ENCODE data around the gene SLC22A17. TPM values are rescaled to one million over a fixed set of nuclear protein-coding genes. Genes with fewer than 3 reads are reported as not detected.

SLC22A17 gene
- total and polyA plus RNA-seq, 2 of the 13 experiments (the other 11 are each of a cell fraction or from before 2014, with no cell fraction given): 0.95 to 1.1 TPM

DNA sequence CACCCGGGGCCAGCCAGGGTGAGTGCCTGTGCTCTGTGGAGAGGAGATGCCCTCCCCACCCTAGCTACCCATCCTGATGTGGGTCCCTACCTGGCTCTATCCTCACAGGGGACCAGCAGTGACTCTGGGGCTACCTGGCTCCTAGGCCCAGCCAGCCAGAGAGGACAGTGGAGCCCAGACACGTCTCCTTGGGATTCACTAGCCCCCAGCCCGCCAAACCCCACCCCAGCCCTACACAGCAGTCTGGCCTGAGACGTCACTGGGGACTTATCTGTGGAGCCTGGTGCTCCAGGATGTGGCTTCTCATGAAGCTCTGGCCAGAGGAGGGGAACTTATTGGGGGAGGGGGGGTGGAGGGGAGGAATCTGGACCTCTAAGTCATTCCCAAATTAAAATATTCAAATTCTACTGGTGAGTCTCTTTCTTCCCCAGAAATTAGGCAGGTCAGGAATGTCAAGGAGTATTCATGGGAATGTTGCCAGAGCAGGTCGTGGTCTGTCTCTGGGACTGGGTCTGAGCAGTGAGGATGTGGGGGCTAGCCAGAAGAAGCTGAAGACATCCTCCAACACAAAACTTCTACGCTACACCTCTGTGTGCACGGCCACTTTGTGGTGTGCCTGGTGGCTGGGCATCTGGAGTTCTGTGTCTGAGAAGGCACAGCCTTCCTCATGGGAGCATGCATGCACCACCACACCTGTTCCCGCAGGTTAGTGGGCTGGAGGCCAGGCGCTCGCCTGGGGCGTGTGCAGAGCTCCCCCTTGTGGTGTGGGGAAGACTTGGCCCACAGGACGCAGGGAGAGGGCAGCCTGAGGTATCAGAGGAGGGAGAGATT, 26.9 kb upstream of the SLC22A17 start (continued):
- TF ChIP-seq CEBPG (CRISPR knock-in tag; IDR thresholded peaks at IDR 0.05) (no peak), ZNF878 (CRISPR knock-in tag; IDR thresholded peaks at IDR 0.05) (no peak), POGZ (CRISPR knock-in tag; IDR thresholded peaks at IDR 0.05) (no peak), ZNF337 (CRISPR knock-in tag; IDR thresholded peaks at IDR 0.05; ENCODE audit: borderline replicate concordance, low read depth) (no peak), TEAD3 (CRISPR knock-in tag; optimal IDR thresholded peaks at IDR 0.05; ENCODE audit: borderline replicate concordance) (peak; percentile 73), ZNF550 (CRISPR knock-in tag; IDR thresholded peaks at IDR 0.05; ENCODE audit: borderline replicate concordance) (0 out of 2 replicates have a peak, but pooled peaks have one; percentile 43), SIN3A (IDR thresholded peaks at IDR 0.05; ENCODE audit: borderline replicate concordance, low read depth, low read length) (no peak), ZNF570 (CRISPR knock-in tag; IDR thresholded peaks at IDR 0.05; ENCODE audit: borderline replicate concordance) (no peak), ZNF788 (CRISPR knock-in tag; IDR thresholded peaks at IDR 0.05; ENCODE audit: borderline replicate concordance) (peak; percentile 47; the same call in 1 of the 2 replicates), PBX2 (CRISPR knock-in tag; IDR thresholded peaks at IDR 0.05) (no peak), MAFG (CRISPR knock-in tag; IDR thresholded peaks at IDR 0.05) (no peak), NFE2L1 (CRISPR knock-in tag; IDR thresholded peaks at IDR 0.05; ENCODE audit: borderline replicate concordance) (0 out of 2 replicates have a peak, but pooled peaks have one; percentile 9), HDAC1 (CRISPR knock-in tag; IDR thresholded peaks at IDR 0.05) (no peak), ZNF333 (CRISPR knock-in tag; IDR thresholded peaks at IDR 0.05; ENCODE audit: borderline replicate concordance) (no peak), ZBTB39 (CRISPR knock-in tag; IDR thresholded peaks at IDR 0.05) (no peak)
- TF ChIP-seq, protein P1, sequence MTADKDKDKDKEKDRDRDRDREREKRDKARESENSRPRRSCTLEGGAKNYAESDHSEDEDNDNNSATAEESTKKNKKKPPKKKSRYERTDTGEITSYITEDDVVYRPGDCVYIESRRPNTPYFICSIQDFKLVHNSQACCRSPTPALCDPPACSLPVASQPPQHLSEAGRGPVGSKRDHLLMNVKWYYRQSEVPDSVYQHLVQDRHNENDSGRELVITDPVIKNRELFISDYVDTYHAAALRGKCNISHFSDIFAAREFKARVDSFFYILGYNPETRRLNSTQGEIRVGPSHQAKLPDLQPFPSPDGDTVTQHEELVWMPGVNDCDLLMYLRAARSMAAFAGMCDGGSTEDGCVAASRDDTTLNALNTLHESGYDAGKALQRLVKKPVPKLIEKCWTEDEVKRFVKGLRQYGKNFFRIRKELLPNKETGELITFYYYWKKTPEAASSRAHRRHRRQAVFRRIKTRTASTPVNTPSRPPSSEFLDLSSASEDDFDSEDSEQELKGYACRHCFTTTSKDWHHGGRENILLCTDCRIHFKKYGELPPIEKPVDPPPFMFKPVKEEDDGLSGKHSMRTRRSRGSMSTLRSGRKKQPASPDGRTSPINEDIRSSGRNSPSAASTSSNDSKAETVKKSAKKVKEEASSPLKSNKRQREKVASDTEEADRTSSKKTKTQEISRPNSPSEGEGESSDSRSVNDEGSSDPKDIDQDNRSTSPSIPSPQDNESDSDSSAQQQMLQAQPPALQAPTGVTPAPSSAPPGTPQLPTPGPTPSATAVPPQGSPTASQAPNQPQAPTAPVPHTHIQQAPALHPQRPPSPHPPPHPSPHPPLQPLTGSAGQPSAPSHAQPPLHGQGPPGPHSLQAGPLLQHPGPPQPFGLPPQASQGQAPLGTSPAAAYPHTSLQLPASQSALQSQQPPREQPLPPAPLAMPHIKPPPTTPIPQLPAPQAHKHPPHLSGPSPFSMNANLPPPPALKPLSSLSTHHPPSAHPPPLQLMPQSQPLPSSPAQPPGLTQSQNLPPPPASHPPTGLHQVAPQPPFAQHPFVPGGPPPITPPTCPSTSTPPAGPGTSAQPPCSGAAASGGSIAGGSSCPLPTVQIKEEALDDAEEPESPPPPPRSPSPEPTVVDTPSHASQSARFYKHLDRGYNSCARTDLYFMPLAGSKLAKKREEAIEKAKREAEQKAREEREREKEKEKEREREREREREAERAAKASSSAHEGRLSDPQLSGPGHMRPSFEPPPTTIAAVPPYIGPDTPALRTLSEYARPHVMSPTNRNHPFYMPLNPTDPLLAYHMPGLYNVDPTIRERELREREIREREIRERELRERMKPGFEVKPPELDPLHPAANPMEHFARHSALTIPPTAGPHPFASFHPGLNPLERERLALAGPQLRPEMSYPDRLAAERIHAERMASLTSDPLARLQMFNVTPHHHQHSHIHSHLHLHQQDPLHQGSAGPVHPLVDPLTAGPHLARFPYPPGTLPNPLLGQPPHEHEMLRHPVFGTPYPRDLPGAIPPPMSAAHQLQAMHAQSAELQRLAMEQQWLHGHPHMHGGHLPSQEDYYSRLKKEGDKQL (CRISPR knock-in tag; IDR thresholded peaks at IDR 0.05; ENCODE audit: low read depth): no peak
- TF ChIP-seq, protein P2, sequence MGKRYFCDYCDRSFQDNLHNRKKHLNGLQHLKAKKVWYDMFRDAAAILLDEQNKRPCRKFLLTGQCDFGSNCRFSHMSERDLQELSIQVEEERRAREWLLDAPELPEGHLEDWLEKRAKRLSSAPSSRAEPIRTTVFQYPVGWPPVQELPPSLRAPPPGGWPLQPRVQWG (CRISPR knock-in tag; IDR thresholded peaks at IDR 0.05; ENCODE audit: borderline replicate concordance, low read depth): no peak
- TF ChIP-seq, protein P3, sequence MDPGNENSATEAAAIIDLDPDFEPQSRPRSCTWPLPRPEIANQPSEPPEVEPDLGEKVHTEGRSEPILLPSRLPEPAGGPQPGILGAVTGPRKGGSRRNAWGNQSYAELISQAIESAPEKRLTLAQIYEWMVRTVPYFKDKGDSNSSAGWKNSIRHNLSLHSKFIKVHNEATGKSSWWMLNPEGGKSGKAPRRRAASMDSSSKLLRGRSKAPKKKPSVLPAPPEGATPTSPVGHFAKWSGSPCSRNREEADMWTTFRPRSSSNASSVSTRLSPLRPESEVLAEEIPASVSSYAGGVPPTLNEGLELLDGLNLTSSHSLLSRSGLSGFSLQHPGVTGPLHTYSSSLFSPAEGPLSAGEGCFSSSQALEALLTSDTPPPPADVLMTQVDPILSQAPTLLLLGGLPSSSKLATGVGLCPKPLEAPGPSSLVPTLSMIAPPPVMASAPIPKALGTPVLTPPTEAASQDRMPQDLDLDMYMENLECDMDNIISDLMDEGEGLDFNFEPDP (CRISPR knock-in tag; conservative IDR thresholded peaks at IDR 0.05): peak; percentile 97; the same call in 1 of the 2 replicates
